Measurements from ENCODE around the gene KBTBD12.

DNA sequence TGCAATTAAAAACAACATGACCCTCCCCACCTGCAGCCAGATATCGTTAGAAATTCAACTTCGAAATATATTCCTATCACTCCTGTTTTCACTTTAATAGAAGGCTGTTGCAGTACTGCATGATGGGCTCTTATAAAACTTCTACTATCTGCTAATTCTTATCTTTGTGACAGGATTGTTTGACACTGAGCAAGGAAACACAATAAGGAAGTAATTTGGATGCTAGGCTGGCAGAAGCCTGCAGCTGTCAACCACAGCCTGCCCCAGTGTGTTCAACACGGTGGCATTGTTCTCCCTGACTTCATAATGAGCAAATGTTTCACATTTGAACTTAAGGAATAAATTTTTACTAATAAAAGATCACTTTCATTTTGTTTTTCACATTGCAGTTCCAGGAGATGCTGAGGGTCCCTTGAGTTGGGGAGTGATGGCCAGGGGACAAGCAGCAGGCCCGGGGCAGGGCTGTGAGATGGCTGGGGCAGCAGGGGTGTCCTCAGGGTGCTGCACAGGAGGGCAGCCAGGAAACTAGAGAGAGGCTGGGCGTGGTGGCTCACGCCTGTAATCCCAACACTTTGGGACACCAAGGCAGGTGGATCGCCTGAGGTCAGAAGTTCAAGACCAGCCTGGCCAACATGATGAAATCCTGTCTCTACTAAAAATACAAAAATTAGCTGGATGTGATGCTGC lies 72.4 kb downstream of the KBTBD12 start:
- TF ChIP-seq YY1 (IDR thresholded peaks at IDR 0.05; ENCODE audit: extremely low read depth, insufficient replicate concordance, low read depth, low read length) (no peak), MAX (IDR thresholded peaks at IDR 0.05) (no peak), POLR2A (IDR thresholded peaks at IDR 0.05; ENCODE audit: borderline replicate concordance, extremely low read depth, insufficient read depth, insufficient read length) (no peak), POLR2AphosphoS5 (IDR thresholded peaks at IDR 0.05; ENCODE audit: low read depth, low read length) (no peak), REST (IDR thresholded peaks at IDR 0.05; ENCODE audit: low read depth) (no peak), CTCF (IDR thresholded peaks at IDR 0.05 in 2 of 3, conservative IDR thresholded peaks at IDR 0.05 in 1 of 3; ENCODE audit: borderline replicate concordance in 1 of 3, insufficient read depth in 1 of 3, low read depth in 2 of 3, low read length in 2 of 3) (no peak)
- TF ChIP-seq, protein P1, sequence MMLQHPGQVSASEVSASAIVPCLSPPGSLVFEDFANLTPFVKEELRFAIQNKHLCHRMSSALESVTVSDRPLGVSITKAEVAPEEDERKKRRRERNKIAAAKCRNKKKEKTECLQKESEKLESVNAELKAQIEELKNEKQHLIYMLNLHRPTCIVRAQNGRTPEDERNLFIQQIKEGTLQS (IDR thresholded peaks at IDR 0.05): no peak

Measured in HCT116 (cell line).